HG02981 (cell line): Measurements from ENCODE around the gene CAMK1D.

Experiments used
- ATAC-seq: cut with Tn5 transposase; IDR thresholded peaks from one replicate; pipeline ENCODE4 v1.9.1; 2021; ENCODE audit warnings: mild to moderate bottlenecking, moderate library complexity; ENCODE audit not compliant: unreplicated experiment

CAMK1D gene

DNA sequence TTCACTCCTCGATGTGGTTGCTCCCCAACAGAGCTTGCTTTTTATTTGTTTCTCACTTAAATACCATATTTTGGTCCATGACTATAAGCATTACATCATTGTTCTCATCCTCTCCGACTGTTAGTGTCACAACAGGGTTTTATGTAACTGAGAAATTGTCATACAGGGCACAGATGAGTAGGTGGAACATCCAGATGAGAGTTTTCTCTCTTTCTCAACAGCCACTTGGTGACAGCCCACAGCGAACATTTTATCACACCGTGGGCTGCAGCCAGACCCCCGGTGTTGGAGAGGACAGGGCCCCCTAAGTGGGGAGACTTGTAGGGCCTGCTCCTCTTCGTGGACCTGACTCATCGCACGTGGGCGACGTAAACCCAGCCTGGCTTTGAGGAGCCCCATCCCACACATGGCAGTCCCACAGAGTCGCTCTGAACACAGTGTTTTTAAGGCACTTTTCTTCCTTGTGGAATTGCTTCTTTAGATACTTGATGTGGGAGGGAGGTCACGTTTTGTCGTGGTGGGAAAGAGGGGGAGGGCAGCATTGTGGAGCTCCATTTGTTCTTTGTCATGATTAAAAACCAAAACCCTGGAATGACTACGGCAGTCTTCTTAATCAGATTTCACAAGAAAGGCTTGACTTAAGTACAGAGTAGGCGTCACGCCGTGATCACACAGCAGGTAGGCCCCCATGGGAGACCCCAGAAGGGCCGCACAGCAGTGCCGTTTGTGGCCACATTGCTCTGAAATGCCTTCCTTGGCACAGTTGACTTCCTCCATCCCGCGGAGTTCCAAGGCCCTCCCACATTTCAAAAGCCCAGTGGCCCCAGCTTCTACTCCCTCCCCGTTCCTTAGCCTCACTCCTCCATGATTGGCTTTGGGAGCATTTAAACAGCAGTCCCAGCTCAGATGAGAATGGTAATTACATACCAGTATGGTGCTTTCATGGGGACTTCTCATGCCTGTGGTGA lies 431.6 kb downstream of the CAMK1D start:
- ATAC-seq: no peak

DNA sequence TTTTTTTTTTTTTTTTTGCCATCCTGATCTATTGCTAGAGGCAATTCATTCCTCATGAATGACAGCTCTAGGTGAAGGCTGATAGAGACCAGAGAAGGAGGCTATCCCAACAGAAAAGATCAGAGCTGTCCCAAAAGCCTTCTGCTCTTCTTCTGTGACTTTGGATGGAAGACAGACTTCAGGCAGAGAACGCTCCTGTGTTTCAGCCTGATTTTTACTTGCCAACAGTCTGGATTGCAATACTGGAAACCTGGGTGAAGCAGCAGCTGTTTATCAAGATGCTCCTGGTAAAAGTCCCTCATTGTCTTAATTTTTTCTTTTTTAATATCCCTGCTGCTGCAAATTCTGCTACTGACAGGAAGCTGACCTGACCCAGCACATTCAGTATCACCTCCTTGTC lies 432.6 kb downstream of the CAMK1D start:
- no peak for ATAC-seq

DNA sequence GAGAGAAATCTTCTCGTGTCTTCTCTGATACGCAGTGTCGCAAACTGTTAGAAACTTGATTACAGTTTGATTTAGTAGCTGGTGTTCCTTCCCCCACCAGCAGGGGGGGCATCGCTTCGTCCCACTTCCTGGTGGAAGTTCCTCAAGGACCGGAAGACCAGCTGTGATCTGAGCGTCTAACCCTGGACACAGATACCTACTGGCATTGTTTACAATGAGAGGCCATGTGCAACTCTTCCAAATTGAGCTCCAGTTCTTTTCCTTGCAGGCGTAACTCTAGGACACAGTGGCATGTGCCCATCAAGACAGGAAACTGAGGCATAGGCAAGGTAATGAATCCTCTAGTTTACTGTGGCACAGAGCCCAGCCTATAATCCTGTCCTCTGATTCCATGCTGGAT lies 433.2 kb downstream of the CAMK1D start:
- no peak for ATAC-seq

DNA sequence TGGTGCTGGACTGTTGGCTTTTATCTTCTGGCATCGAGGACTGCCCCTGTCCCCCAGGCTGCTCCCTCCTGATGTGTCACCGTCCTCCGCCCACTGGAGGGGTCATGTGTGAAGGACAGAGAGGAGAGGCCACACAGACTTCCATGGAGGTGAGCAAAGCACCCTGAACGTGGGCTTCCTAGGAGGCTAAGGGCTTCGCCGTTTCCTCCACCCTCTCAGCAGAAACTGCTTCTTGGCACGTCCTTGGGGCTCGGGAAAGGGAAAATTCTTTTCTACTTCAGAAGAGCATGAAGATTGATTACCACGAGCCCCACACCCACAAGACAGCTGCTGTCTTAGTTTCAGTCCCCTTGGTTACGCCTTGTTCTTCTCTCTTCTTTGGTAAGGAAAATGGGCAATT lies 433.9 kb downstream of the CAMK1D start:
- no peak for ATAC-seq

DNA sequence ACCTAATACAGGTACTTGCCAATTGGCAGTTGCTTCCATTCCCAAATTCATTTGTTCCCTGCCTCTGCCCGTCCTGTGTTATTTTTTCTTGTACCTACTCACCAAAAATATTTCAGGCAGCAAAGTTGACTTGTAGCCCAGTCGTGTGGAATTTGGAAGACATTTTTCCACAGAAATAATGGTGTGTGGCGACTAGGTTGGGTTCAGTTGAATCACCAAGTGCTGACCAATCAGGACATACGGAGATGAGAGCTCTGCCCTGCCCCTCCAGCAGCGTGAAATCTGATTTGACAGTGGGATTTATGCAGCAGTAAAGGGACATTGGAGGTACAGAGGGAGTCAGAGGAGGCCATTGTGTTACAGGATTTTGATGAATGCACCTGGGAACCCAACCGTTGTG lies 435.3 kb downstream of the CAMK1D start:
- no peak for ATAC-seq

DNA sequence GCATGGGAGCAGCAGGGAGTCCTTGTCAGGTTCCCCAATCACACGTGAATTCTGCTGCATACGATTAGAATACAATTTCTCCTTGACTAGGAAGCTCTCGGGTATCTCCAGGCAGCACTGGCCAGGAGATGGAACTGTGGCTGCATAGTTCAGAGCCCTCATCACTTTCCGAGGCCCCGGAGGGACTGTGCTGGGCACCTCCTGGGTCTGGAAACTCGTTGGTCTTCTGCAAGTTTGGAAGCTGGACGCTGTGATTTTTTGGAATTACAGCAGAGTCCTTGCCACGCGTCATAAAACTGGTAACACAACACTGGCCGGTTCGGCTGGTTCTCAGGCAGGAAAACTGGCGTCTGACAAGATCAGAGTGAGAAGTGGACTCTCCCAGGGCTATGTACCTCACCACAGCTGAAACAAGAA lies 436.1 kb downstream of the CAMK1D start:
- no peak for ATAC-seq

DNA sequence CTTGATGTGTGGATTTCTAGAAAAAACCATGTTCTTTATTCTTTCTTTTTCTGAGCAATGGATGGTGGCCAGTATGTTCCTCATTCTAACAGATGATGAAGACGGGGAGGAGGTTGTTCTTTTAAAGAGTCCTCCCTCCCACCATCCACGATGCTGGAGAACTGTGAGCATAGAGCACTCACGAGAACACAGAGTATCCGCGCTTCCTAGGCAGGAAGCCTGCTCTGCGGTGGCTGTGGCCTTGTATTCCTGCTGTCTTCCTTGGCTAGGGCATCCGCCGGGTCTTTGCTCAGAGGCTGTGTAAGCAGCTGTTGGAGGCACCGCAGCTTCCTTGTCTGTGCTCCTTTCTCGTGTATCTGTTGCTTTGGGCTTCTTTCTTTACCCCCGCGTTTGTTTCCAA lies 437.9 kb downstream of the CAMK1D start:
- no peak for ATAC-seq

DNA sequence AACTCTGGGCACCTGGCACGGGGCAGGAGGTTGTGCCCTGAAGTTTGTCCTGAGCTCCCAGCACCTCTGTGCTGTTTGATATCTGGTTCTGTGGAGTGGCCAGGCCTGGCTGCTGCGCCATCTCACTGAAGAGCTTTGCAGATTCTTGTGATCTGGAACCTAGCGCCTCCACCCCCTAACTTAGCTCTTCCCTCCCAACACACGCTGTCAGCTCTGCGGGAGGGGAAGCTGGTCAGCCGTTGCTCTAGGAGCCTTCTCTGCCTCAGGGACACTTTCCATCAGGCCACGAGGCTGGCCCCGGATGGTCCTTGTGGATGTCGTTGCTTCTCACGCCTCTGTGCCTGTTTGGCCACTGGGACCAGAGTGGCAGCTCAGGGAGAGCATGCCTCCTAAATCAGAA lies 438.9 kb downstream of the CAMK1D start:
- ATAC-seq: no peak

DNA sequence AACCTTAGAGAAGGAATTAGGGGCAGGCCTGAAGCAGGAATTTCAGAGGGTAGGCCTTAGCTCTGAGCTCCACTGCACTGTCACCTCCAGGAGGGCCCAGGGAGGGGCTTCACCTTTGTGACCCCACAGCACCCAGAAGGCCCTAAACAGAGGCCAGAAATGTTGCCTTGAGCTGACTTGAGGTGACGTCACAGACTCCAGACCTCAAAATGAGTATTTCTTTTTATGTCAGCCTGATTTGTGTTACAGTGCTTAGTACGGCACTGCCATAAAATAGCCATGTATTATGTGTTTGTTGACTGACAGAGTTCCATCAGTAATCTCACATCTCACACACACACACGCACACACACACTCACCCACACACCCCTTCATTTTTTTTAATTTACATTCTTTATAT lies 440.9 kb downstream of the CAMK1D start:
- no peak for ATAC-seq

DNA sequence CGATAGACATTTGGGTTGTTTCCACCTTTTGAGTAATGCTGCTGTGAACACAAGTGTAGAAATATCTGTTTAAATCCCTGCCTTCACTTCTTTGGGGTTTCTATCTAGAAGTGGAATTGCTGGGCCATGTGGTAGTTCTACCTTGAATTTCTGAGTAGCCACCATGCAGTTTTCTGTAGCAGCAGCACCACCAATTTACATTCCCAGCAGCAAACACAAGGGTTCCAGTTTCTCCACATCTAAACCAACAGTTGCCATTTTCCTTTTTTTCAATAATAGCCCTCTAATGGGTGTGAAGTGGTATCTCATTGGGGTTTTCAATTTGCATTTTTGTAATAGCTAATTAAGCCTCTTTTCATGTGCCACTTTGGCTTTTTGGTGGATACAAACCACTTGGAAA lies 442.4 kb downstream of the CAMK1D start:
- no peak for ATAC-seq

DNA sequence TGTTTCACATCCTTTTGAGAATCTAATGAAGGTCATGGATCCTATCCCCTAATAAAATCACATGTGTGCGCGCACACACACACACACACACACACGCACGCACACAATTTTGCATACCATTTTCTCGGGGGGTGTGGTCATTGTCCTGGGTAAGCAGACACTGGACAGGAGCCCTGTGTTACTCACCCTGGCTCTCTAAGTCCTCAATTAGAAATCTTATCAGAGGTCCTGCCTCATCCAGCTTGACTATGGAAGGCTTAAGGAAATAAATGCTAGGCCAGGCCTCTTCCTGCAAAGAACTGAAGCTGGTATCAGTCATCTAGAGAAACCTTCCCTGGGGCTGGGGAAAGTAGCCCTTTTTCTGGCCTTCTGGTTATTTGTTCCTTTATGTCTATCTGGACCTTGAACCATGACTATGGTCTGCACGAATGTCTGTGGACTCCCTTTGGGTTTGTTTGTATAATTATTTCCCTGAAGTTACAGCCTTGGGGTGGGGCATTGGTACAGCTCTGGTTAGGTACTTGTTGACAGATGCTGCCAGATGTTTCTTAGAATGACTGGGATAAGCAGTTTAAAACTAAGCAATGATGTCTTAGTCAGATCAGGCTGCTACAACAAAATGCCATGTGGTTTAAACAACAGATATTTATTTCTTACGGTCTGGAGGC lies 443.7 kb downstream of the CAMK1D start:
- no peak for ATAC-seq

DNA sequence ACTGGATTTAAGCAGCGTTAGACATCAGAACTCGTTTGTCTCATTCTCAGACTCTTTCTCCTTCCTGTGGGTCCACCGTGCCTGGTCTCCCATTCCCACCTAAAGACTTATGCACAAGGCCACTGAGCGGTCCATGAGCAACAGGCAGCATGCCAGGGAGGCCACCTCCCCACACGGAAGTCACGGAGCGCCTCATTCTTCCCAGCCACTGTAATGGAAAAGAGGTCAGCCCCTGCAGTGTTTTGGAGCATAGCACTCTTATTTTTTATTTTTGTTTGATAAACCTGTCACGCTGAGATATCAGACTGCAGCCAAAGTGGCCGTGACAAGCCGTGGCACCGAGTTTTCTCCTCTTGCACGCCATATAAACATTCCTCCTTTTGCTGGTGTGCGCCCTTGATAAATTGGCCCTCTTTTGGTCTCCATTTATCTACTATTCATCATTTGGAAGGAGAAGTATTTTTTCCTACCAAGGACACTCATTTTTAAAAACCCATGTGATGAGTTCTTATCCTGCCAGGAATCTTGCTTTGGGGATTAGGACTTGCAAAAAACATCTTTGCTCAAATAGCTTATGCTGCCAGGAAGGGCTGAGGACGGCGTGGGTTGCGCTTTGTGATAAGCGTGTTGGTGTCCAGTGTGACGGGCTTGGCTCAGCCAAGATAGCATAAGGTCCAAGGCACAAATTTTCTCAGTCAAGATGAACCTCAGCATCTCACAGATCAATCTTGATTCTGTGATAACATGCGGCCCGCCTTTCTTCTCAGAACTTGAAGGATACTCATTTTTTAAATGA lies 446.2 kb downstream of the CAMK1D start:
- ATAC-seq: no peak

DNA sequence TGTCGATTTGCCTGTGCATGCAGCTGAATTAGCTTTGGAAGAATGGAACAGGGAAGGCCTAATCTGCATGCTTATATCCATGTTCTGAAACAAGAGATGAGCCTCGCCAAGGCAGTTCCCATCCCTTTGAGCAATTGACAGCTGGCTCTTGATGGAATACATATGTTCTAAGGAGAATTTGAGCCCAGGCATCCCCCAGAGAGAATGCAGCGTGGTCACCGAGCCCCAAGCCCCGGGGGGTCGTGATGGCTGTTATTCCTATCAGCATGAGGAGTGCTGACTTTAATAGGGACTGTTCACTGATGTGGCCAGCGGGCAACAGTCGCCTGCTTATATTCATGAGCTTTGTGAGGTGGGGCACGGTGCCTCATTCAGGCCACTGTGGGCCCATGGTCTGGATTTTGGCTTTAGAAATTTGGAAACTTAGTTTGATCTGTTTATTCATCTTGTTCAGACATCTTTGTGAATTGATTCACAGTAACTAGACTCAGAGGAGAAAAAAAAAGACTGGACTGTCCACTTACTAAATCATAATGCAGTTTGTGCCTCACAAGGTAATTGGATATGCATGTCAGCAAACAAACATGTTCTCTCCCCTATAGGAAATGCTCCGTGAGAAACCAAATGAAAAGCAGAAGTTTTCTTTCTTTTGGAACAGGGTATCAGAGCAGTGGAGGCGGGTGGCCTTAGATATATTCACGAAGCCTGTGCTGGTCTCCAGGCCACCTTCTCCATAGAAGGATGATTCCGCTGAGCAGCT lies 447.2 kb downstream of the CAMK1D start:
- no peak for ATAC-seq

DNA sequence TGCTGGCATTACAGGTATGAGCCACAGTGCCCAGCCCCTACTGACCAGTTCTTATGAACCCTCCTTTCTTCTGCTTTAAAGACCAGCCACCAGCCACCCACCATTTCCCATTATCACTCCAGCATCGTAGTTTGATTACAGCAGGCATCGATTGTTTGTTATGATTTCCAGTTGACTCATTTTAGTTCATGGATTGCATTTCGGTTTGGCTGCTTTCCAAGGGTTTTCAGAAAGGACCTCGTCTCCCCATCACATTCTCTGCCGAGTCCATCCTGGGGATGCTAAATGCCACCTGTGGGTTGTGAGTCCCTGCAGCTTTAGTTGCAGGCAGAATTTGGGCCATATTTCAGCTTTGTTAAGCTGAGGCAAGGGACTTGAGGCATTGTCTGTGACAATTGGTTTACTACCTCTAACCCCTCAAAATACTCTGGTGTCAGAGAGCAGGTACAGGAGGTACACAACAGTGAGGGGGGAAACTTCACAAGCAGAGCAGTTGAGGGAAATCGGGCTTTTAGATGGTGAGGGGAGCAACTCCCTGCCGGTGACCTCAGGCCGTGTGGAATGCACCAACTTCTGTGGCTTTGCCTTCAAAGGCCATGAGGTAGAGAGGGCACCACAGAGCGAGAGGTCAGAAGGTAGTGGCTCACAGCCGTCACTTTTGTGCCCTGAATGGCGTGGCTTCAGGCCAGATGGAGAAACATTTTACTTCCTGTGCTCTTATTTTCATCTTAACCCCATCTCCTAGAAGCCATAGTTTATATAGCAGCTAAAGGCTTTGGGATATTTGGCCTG lies 448.3 kb downstream of the CAMK1D start:
- ATAC-seq: no peak

DNA sequence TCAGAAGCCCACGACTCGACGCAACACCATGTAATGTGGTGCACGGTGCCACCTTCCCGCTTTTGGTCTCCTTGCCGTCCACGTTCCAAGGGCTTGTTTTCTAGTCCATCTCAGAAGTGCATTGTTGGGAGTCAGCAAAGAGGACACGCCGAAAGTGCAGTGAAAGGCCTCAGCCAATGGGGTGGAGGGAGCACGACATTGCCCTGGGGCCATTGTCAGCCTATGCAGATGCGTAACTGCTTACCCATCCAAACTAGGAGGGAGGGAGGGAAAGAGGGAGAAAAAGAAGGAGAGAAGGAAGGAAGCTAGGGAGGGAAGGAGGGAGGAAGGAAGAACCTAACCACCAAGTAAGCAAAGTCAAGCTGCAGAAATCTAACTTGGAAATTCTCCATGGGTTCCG lies 449.8 kb downstream of the CAMK1D start:
- ATAC-seq: no peak

DNA sequence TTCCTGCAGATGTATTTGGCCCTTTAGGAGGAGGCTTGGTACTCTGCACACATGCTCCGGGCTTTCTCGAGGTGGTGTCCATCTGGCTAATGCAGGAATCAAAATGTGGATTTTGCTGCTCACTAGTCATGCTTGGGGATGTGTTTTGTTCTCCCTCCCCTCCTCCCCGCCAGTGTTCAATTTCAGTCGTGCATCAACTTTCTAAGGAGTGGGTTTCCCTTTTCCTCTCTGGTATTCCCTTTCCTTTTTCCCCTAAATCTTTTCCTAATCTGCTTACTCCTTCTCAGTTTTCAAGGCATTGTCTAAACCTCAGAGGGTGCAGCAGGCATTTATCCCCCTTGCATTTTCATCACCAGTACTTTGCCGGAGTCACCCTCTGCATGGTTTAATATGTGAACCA lies 450.4 kb downstream of the CAMK1D start:
- no peak for ATAC-seq

DNA sequence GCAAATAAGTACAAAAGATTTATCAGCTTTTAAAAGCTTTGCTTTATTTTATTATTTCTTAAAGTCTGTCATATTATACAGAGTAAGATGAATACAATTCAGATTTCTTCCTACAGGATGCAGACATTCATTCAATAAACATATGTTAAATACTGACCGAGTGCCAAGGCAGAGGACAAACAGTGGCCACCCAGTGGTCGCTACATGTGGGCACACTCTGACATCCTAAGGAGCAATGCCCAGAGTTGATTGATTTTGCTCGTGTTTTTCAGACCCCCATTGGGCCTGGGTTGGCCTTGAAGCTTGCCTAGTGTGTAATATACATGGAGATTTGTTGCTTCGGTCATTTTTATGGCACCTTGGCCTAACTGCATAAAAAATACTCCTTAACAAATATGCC lies 451.0 kb downstream of the CAMK1D start:
- ATAC-seq: no peak

DNA sequence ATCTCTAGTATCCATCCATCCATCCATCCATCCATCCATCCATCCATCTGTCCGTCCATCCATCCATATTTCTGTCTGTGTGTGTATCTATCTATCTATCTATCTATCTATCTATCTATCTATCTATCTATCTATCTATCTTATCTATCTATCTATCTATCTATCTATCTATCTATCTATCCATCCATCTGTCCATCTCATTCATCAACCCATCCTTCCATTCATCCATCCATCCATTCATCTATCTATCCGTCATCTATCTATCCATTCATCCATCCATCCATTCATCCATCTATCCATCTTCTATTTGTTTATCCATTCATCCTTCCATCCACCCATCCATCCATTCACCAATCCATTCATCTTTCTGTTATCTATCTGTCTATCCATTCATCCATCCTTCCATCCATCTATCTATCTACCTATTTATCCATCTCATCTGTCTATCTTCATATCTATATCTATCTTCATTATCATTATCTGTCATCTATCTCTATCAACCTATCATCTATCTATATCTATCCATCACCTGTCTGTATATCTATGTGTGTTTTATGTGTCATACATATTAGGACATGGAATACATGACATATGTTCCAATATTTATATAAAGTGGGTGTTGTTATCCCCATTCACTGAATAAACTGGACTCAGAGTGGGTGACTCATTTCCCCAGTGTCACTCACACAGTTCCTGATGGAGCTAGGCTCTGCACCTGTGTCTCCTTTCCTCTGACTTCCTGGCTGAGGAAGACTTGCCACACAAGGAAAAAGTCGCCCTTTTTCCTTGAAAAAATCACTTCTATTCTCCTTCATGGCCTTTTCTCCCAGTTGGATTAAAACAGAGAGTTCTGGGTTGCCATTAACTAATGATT lies 452.1 kb downstream of the CAMK1D start:
- no peak for ATAC-seq

DNA sequence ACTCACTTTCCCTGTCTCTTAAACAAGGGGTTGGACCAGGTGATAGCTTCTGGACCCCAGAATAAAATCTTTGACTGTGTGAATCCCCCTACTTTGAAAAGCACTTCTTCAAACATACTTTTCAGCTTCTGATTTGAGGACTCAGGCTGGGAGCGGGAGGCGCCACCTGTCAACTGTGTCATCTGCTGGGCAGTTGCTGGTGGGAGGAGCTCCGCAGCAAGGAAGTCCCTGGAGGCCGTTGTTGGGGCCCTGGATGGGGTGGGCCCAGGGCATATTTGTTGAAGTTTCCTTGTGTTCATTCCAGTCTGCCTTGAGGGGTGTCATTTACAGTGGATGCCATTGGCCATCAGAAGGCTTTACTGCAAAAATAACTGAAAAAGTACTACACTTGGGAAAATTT lies 454.4 kb downstream of the CAMK1D start:
- ATAC-seq: no peak
